ENCODE results near the gene TRAFD1. TPM values are rescaled to one million over a fixed set of nuclear protein-coding genes. Genes with fewer than 3 reads are reported as not detected.

Gene TRAFD1
- total and polyA plus RNA-seq, 2 of the 8 experiments (the other 6 are each of a cell fraction or from before 2014, with no cell fraction given): 18.1 to 33.1 TPM

DNA sequence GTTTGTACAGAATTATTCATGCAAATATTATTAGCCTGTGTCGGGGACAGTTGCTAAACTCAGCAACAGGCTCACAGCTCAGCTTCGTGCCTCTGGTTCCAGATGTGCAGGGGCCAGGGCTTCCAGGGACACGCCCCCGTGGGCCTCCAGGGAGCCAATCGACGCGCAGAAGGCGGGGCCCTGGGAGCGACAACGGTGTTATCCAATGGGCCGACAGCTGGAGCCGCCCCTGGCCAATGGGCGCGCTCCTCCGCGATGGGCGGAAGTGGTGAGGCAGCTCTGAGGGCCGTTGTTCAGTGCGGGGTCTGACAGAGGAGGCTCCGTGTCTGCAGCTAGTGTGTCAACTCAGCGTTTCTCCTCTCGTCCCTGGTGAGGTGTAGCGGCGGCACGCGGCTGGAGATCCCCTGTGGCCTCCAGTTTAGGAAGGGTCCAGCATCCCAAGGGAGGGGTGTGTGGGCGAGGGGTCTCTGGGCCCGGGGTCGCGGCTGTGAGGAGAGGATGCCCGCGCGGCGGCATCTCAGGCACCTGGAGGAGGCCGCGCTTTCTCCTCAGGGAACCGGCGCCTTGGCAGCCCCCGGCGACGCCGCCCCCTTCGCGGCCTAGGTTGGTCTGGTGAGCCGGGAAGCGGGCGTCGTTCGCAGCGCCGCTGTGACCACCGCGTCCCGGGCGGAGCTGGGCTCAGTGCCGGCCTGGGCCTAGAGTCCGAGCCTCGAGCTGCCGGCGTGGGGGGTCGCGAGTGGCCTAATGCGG lies at the start of gene TRAFD1 (continued):
- TF ChIP-seq NRF1 (IDR thresholded peaks at IDR 0.05; ENCODE audit: low read depth, low read length) (no peak), KDM1A (IDR thresholded peaks at IDR 0.05; ENCODE audit: borderline replicate concordance, low read length) (no peak), RNF2 (IDR thresholded peaks at IDR 0.05; ENCODE audit: borderline replicate concordance, low read depth, low read length, missing control alignments, poor library complexity, severe bottlenecking) (no peak), JUND (IDR thresholded peaks at IDR 0.05; ENCODE audit: low read length) (no peak), SIX5 (IDR thresholded peaks at IDR 0.05; ENCODE audit: low read depth, low read length) (no peak)
- TF ChIP-seq, protein P1, sequence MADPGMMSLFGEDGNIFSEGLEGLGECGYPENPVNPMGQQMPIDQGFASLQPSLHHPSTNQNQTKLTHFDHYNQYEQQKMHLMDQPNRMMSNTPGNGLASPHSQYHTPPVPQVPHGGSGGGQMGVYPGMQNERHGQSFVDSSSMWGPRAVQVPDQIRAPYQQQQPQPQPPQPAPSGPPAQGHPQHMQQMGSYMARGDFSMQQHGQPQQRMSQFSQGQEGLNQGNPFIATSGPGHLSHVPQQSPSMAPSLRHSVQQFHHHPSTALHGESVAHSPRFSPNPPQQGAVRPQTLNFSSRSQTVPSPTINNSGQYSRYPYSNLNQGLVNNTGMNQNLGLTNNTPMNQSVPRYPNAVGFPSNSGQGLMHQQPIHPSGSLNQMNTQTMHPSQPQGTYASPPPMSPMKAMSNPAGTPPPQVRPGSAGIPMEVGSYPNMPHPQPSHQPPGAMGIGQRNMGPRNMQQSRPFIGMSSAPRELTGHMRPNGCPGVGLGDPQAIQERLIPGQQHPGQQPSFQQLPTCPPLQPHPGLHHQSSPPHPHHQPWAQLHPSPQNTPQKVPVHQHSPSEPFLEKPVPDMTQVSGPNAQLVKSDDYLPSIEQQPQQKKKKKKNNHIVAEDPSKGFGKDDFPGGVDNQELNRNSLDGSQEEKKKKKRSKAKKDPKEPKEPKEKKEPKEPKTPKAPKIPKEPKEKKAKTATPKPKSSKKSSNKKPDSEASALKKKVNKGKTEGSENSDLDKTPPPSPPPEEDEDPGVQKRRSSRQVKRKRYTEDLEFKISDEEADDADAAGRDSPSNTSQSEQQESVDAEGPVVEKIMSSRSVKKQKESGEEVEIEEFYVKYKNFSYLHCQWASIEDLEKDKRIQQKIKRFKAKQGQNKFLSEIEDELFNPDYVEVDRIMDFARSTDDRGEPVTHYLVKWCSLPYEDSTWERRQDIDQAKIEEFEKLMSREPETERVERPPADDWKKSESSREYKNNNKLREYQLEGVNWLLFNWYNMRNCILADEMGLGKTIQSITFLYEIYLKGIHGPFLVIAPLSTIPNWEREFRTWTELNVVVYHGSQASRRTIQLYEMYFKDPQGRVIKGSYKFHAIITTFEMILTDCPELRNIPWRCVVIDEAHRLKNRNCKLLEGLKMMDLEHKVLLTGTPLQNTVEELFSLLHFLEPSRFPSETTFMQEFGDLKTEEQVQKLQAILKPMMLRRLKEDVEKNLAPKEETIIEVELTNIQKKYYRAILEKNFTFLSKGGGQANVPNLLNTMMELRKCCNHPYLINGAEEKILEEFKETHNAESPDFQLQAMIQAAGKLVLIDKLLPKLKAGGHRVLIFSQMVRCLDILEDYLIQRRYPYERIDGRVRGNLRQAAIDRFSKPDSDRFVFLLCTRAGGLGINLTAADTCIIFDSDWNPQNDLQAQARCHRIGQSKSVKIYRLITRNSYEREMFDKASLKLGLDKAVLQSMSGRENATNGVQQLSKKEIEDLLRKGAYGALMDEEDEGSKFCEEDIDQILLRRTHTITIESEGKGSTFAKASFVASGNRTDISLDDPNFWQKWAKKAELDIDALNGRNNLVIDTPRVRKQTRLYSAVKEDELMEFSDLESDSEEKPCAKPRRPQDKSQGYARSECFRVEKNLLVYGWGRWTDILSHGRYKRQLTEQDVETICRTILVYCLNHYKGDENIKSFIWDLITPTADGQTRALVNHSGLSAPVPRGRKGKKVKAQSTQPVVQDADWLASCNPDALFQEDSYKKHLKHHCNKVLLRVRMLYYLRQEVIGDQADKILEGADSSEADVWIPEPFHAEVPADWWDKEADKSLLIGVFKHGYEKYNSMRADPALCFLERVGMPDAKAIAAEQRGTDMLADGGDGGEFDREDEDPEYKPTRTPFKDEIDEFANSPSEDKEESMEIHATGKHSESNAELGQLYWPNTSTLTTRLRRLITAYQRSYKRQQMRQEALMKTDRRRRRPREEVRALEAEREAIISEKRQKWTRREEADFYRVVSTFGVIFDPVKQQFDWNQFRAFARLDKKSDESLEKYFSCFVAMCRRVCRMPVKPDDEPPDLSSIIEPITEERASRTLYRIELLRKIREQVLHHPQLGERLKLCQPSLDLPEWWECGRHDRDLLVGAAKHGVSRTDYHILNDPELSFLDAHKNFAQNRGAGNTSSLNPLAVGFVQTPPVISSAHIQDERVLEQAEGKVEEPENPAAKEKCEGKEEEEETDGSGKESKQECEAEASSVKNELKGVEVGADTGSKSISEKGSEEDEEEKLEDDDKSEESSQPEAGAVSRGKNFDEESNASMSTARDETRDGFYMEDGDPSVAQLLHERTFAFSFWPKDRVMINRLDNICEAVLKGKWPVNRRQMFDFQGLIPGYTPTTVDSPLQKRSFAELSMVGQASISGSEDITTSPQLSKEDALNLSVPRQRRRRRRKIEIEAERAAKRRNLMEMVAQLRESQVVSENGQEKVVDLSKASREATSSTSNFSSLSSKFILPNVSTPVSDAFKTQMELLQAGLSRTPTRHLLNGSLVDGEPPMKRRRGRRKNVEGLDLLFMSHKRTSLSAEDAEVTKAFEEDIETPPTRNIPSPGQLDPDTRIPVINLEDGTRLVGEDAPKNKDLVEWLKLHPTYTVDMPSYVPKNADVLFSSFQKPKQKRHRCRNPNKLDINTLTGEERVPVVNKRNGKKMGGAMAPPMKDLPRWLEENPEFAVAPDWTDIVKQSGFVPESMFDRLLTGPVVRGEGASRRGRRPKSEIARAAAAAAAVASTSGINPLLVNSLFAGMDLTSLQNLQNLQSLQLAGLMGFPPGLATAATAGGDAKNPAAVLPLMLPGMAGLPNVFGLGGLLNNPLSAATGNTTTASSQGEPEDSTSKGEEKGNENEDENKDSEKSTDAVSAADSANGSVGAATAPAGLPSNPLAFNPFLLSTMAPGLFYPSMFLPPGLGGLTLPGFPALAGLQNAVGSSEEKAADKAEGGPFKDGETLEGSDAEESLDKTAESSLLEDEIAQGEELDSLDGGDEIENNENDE (IDR thresholded peaks at IDR 0.05; ENCODE audit: insufficient replicate concordance, low read length): no peak
- TF ChIP-seq, protein P2, sequence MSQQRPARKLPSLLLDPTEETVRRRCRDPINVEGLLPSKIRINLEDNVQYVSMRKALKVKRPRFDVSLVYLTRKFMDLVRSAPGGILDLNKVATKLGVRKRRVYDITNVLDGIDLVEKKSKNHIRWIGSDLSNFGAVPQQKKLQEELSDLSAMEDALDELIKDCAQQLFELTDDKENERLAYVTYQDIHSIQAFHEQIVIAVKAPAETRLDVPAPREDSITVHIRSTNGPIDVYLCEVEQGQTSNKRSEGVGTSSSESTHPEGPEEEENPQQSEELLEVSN (IDR thresholded peaks at IDR 0.05): peak; percentile 38

All from H1 (cell line).